Lower lobe of right lung (tissue), 2 donors: ENCODE results near the gene POLR3GL. TPM values are rescaled to one million over a fixed set of nuclear protein-coding genes. Genes with fewer than 3 reads are reported as not detected.

ENCODE experiments used
- ATAC-seq, 2 donors: fragments of 200-7000 bp; cut with Tn5 transposase; one replicate each; pipeline ENCODE4 v1.9.1; 2020 to 2022; ENCODE audit warnings: mild to moderate bottlenecking in 2 of 2, moderate library complexity in 2 of 2
- DNase-seq: peaks from one replicate; pipeline ENCODE4 v3.0.0-alpha.2; 2020
- H3K27ac ChIP-seq: fragments of 200-600 bp; one replicate; pipeline ENCODE4 v1.8.0; 2022
- H3K27me3 ChIP-seq: fragments of 200-600 bp; one replicate; pipeline ENCODE4 v1.8.0; 2022; ENCODE audit warnings: low read depth
- H3K36me3 ChIP-seq: fragments of 200-600 bp; one replicate; pipeline ENCODE4 v1.8.0; 2022; ENCODE audit warnings: mild to moderate bottlenecking
- H3K4me1 ChIP-seq: fragments of 200-600 bp; one replicate; pipeline ENCODE4 v1.8.0; 2022
- H3K4me3 ChIP-seq: fragments of 200-600 bp; one replicate; pipeline ENCODE4 v1.8.0; 2022; ENCODE audit warnings: mild to moderate bottlenecking
- H3K9me3 ChIP-seq: fragments of 200-600 bp; one replicate; pipeline ENCODE4 v1.8.0; 2022
- intact Hi-C: fragments of 100-400 bp; cut with DNase I; formaldehyde crosslinking; loops from one replicate; pipeline ENCODE4 v1.11.0; 2022
- total RNA-seq: library from RNA; stranded (reverse); fragmentation: NEBNext Ultra II Directional; extraction: Animal tissue kit (Norgen Biotek cat#: 25700); gene quantifications from one replicate; pipeline ENCODE4 v1.2.1, GENCODE V29; 2021
- TF ChIP-seq, protein P1 (sequence below): fragments of 200-600 bp; IDR thresholded peaks from one replicate; pipeline ENCODE4 v1.8.0; 2022; ENCODE audit warnings: antibody characterized with exemption, mild to moderate bottlenecking
- donor health status: DM: no; HTN: yes; CAD: no; lungs with severe emphysema.

The POLR3GL gene
- total RNA-seq, 1 donor from 2014 or later: 25.4 TPM

DNA sequence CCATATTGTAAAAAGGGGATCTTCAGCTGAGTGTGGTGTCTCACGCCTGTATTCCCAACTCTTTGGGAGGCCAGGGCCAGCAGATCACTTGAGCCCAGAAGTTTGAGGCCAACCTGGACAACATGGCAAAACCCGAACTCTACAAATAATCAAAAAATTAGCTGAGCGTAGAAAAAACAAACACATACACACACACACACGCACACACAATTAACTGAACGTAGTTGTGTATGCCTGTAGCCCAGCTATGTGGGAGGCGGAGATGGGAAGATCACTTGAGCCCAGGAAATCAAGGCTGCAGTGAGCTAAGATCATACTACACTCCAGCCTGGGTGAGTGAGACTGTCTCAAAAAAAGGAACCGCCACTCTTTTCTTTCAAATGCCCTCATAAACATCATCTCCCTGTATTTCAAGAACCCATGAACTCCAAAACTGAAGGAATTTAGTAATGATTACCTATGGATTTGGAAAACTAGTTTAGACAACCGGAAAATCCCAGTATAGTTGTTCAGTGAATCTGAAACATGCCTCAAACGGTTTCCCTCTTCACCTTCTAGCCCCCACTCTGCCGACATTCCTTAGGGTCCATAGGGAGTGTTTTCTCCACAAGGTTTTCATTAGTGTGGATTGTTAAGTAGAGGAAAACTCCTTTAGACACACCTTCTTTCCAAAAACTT is 27.4 kb downstream of the POLR3GL start:
- peaks cover 34% of the 10 kb centered on the region for H3K36me3 ChIP-seq
- peak overlapping the region; percentile 75 for H3K4me3 ChIP-seq
- DNase-seq (no peak), ATAC-seq (peak in 1 of 2 donors; percentile 18)
- intact Hi-C loops: no loop called here
- H3K27me3 ChIP-seq: no peaks in the 10 kb centered on the region
- H3K4me1 ChIP-seq: peaks cover 35% of the 10 kb centered on the region
- H3K27ac ChIP-seq: peak overlapping the region; percentile 96
- no peaks in the 10 kb centered on the region for H3K9me3 ChIP-seq
- TF ChIP-seq, protein P1, sequence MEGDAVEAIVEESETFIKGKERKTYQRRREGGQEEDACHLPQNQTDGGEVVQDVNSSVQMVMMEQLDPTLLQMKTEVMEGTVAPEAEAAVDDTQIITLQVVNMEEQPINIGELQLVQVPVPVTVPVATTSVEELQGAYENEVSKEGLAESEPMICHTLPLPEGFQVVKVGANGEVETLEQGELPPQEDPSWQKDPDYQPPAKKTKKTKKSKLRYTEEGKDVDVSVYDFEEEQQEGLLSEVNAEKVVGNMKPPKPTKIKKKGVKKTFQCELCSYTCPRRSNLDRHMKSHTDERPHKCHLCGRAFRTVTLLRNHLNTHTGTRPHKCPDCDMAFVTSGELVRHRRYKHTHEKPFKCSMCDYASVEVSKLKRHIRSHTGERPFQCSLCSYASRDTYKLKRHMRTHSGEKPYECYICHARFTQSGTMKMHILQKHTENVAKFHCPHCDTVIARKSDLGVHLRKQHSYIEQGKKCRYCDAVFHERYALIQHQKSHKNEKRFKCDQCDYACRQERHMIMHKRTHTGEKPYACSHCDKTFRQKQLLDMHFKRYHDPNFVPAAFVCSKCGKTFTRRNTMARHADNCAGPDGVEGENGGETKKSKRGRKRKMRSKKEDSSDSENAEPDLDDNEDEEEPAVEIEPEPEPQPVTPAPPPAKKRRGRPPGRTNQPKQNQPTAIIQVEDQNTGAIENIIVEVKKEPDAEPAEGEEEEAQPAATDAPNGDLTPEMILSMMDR: no peak

DNA sequence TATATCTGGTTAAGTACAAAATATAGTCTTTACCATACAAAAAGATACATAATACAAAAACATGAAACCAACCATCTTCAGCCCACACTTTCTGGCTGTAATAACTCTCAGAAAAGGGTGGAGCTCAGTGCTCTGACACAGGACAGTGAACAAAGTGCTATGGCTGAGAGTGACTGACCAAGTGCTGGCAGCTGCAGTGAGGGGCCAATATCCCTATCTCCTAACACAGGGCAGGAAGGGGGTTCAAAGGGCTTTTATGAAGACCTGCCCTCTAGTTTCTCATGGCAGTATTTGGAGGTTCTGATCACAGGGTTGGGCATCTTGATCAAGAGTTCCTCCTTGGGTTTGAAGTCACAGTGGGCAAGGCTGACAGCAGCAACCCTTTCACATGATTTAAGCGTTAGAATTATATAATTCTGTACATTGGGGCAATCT is 28.0 kb downstream of the POLR3GL start:
- intact Hi-C loops: no loop called here
- H3K4me1 ChIP-seq: peaks cover 35% of the 10 kb centered on the region
- peaks cover 34% of the 10 kb centered on the region for H3K36me3 ChIP-seq
- no peaks in the 10 kb centered on the region for H3K9me3 ChIP-seq
- no peaks in the 10 kb centered on the region for H3K27me3 ChIP-seq
- peak overlapping the region; percentile 96 for H3K27ac ChIP-seq
- no peak for ATAC-seq
- H3K4me3 ChIP-seq: peak overlapping the region; percentile 75
- DNase-seq: no peak
- TF ChIP-seq, protein P1: no peak

DNA sequence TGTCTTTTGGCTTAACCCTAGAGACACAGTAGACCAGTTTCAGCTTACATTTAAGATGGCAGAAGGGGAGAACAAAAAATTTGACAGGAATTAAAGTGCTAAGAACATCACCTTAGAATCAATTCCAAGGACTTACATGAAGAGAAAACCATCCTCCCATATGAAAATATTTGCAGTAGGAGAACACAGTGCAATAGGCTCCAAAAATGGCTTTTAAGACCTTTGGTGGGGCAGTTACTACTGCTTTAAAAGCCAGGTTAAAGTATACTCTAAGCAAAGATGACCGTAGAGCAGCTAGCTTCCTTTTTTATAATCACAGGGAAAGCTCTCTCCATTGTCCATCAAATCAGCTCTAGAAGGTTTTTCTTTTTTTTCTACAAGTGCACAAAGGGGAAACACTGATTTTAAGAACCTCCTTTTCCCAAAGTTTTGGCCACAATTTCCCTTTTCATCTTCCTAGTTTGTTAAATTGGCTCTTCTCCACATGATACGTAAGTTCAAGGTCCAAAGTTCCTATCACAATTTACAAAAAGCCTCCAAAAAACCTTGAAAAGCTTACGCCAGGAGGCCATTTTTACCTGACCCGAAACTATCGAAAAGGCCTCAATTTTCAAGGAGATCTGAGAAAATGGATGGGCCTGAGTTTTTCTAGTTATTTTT is 28.6 kb downstream of the POLR3GL start:
- H3K4me1 ChIP-seq: peaks cover 36% of the 10 kb centered on the region
- H3K27ac ChIP-seq: peak overlapping the region; percentile 96
- peak overlapping the region; percentile 75 for H3K4me3 ChIP-seq
- TF ChIP-seq, protein P1: no peak
- H3K27me3 ChIP-seq: no peaks in the 10 kb centered on the region
- DNase-seq (no peak), ATAC-seq (no peak)
- H3K36me3 ChIP-seq: peaks cover 34% of the 10 kb centered on the region
- intact Hi-C loops: no loop called here
- H3K9me3 ChIP-seq: no peaks in the 10 kb centered on the region

DNA sequence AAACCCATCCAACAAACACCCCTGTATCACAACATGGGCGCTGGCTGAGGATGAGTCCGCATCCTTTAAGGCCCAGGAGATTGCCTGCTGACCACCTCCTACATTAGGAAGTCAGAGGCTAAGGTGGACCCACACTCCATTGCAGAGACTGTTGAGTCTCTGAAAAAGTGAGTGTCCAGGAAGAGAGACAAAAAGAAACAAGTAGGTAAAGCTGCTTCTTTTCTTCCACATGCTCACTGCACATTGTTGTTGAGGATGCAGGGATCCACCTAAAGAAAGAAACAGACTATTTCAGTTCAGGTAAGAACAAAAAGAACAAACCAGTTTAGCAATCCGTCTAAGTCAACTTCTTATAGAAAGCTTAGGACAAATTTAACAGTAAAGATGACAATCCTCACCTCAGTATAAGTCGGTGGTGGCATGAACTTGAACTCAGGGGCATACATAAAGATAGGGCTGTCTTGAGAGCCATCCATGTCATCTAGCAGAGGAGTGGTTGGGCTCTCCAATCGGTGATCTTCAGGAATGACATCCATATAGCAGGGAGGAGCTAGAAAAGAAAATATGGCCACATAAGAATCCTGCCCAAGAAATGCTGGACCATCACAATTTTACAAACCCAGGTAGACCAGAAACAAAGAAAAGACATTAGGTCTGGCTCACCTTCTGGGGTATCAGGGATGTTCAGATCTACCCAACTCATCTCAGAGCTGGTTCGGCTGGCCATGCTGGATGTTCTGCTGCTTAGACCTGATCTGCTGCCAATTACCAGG is 29.3 kb downstream of the POLR3GL start:
- Histone ChIP-seq H3K4me3 (peak overlapping the region; percentile 75), H3K27ac (peak overlapping the region; percentile 96), H3K4me1 (peaks cover 44% of the 10 kb centered on the region), H3K9me3 (no peaks in the 10 kb centered on the region), H3K36me3 (peaks cover 34% of the 10 kb centered on the region), H3K27me3 (no peaks in the 10 kb centered on the region)
- no peak for ATAC-seq
- no peak for DNase-seq
- TF ChIP-seq, protein P1: no peak
- intact Hi-C loops: no loop called here

DNA sequence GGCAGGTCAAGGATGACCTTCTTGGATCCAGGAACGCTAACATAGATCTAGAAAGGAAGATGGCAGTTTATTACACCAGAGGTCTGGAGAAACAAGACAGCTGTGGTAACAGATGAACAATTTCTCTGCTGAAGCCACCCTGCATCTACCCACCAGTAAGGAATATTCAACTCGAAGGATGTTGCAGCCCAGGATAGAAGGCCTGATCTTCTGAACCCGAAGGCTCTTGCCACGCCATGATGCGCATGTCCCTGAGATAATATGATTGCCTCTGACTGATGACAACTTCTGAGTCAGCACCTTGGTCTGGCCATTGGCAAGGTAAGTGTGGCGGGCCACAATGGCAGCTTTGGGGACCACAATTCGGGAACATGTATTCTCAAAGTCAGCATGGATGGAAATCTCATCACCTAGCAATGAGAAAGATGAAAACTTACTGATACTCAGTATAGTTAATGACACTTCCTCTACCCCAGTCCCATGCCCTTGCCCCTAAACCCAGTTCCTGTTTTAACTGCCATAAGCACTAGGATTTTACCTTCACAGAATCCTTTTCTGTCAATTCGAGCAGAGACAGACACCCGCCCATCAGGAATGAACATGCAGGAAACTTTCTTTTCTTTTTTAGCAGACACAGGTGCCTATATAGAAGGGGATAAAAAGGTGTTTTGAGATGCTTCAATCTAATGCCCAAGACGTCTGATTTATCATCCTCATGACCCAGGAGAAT is 30.1 kb downstream of the POLR3GL start:
- ATAC-seq: no peak
- Histone ChIP-seq H3K36me3 (peaks cover 34% of the 10 kb centered on the region), H3K9me3 (no peaks in the 10 kb centered on the region), H3K27ac (peak overlapping the region; percentile 96), H3K4me3 (peak overlapping the region; percentile 75), H3K27me3 (no peaks in the 10 kb centered on the region), H3K4me1 (peaks cover 46% of the 10 kb centered on the region)
- TF ChIP-seq, protein P1: no peak
- intact Hi-C loops: no loop called here
- no peak for DNase-seq
